Trophoblast cell (in vitro differentiated cells and primary cell): ENCODE results near the gene RANGRF.

Experiments used
- DNase-seq, 2 donors: peaks; one replicate each; pipeline ENCODE4 v3.0.0-alpha.2; 2016
- H2AFZ ChIP-seq: 2 replicates; pipeline ENCODE4 v1.6.1; 2013; ENCODE audit warnings: low read length, moderate library complexity, mild to moderate bottlenecking; ENCODE audit not compliant: insufficient read depth, poor library complexity
- H2AK5ac ChIP-seq: 2 replicates; pipeline ENCODE4 v1.6.1; 2013; ENCODE audit warnings: mild to moderate bottlenecking, low read length
- H2BK120ac ChIP-seq: 2 replicates; pipeline ENCODE4 v1.6.1; 2013; ENCODE audit warnings: low read length, mild to moderate bottlenecking, moderate library complexity; ENCODE audit not compliant: insufficient read depth, poor library complexity
- H2BK12ac ChIP-seq: 2 replicates; pipeline ENCODE4 v1.6.1; 2013; ENCODE audit warnings: mild to moderate bottlenecking, low read length, moderate library complexity
- H2BK5ac ChIP-seq: 2 replicates; pipeline ENCODE4 v1.6.1; 2013; ENCODE audit warnings: low read length, low read depth, moderate library complexity, mild to moderate bottlenecking; ENCODE audit not compliant: poor library complexity
- H3K14ac ChIP-seq: 2 replicates; pipeline ENCODE4 v1.6.1; 2013; ENCODE audit warnings: mild to moderate bottlenecking, low read length
- H3K18ac ChIP-seq: 2 replicates; pipeline ENCODE4 v1.6.1; 2013; ENCODE audit warnings: mild to moderate bottlenecking, low read length
- H3K23ac ChIP-seq: 2 replicates; pipeline ENCODE4 v1.6.1; 2013; ENCODE audit warnings: low read length
- H3K27ac ChIP-seq: 2 replicates; pipeline ENCODE4 v1.5.1; 2013; ENCODE audit warnings: low read depth, mild to moderate bottlenecking, inconsistent platforms, low read length, moderate library complexity
- H3K27me3 ChIP-seq: 2 replicates; pipeline ENCODE4 v1.6.1; 2013; ENCODE audit warnings: inconsistent platforms, mild to moderate bottlenecking, low read length, moderate library complexity; ENCODE audit not compliant: insufficient read depth
- H3K36me3 ChIP-seq, 2 experiments: 1 replicate in 1 of 2; 2 replicates in 1 of 2; pipeline ENCODE4 v1.6.1; 2013; ENCODE audit warnings: low read length in 2 of 2, mild to moderate bottlenecking in 2 of 2, moderate library complexity in 1 of 2; ENCODE audit not compliant: insufficient read depth in 2 of 2, control insufficient read depth in 1 of 2
- H3K4ac ChIP-seq: 2 replicates; pipeline ENCODE4 v1.6.1; 2013; ENCODE audit warnings: low read depth, mild to moderate bottlenecking, low read length, moderate library complexity
- H3K4me1 ChIP-seq, 2 experiments: 1 replicate in 1 of 2; 2 replicates in 1 of 2; pipeline ENCODE4 v1.6.1; 2013; ENCODE audit warnings: low read length in 2 of 2, mild to moderate bottlenecking in 2 of 2, moderate library complexity in 1 of 2; ENCODE audit not compliant: insufficient read depth in 2 of 2, control insufficient read depth in 1 of 2
- H3K4me2 ChIP-seq: 2 replicates; pipeline ENCODE4 v1.6.1; 2013; ENCODE audit warnings: inconsistent platforms, mild to moderate bottlenecking, low read length, moderate library complexity
- H3K4me3 ChIP-seq: 2 replicates; pipeline ENCODE4 v1.5.1; 2013; ENCODE audit warnings: mild to moderate bottlenecking, low read depth, low read length, inconsistent platforms
- H3K79me1 ChIP-seq: one replicate; pipeline ENCODE4 v1.6.1; 2013; ENCODE audit warnings: low read length
- H3K79me2 ChIP-seq: 2 replicates; pipeline ENCODE4 v1.6.1; 2013; ENCODE audit warnings: low read length, mild to moderate bottlenecking; ENCODE audit not compliant: control insufficient read depth, insufficient read depth, poor library complexity
- H3K9ac ChIP-seq: 2 replicates; pipeline ENCODE4 v1.6.1; 2013; ENCODE audit warnings: mild to moderate bottlenecking, low read length
- H3K9me3 ChIP-seq: 2 replicates; pipeline ENCODE4 v1.6.1; 2013; ENCODE audit warnings: low read depth, mild to moderate bottlenecking, control low read depth, inconsistent platforms, low read length; ENCODE audit not compliant: insufficient read depth
- H4K12ac ChIP-seq: 2 replicates; pipeline ENCODE4 v1.6.1; 2013; ENCODE audit warnings: low read depth, mild to moderate bottlenecking, low read length, moderate library complexity
- H4K8ac ChIP-seq: 2 replicates; pipeline ENCODE4 v1.6.1; 2013; ENCODE audit warnings: low read depth, mild to moderate bottlenecking, low read length, moderate library complexity
- H4K91ac ChIP-seq: one replicate; pipeline ENCODE4 v1.6.1; 2013; ENCODE audit warnings: low read depth, mild to moderate bottlenecking, low read length, moderate library complexity
- WGBS: extraction: QIAGEN DNeasy Blood & Tissue Kit; methylation state at CpG from one replicate; pipeline ENCODE4 v1.1.7; 2013; ENCODE audit warnings: missing lambda C conversion rate; ENCODE audit not compliant: insufficient read length, insufficient coverage; ENCODE audit errors: extremely low coverage; 5-methylcytosine and 5-hydroxymethylcytosine counted together

RANGRF gene

GRCh38 chr17:8324132-8324531 lies 35.7 kb downstream of the RANGRF start:
- no CpG with 5 or more reads among the region's 5 CpGs for WGBS
- no peak overlapping the region for H2BK5ac ChIP-seq
- no peak overlapping the region for H2BK12ac ChIP-seq
- no peak overlapping the region for H2AFZ ChIP-seq
- no peak overlapping the region for H3K4ac ChIP-seq
- no peak overlapping the region for H2BK120ac ChIP-seq
- H3K9ac ChIP-seq = no peak overlapping the region
- H4K12ac ChIP-seq = no peak overlapping the region
- H3K18ac ChIP-seq = no peak overlapping the region
- no peaks in the 10 kb centered on the region for H3K36me3 ChIP-seq
- peaks cover 6% of the 10 kb centered on the region for H3K79me1 ChIP-seq
- H3K4me2 ChIP-seq = no peak overlapping the region
- no peak overlapping the region for H4K91ac ChIP-seq
- H3K23ac ChIP-seq = no peak overlapping the region
- H2AK5ac ChIP-seq = no peak overlapping the region
- no peak overlapping the region for H3K27ac ChIP-seq
- H4K8ac ChIP-seq = no peak overlapping the region
- no peak for DNase-seq
- H3K4me3 ChIP-seq = no peak overlapping the region
- peaks cover 7 to 8% of the 10 kb centered on the region in 2 experiments for H3K4me1 ChIP-seq
- H3K79me2 ChIP-seq = peaks cover 1% of the 10 kb centered on the region
- no peak overlapping the region for H3K14ac ChIP-seq
- H3K9me3 ChIP-seq = no peaks in the 10 kb centered on the region
- peaks cover 5% of the 10 kb centered on the region for H3K27me3 ChIP-seq

GRCh38 chr17:8324923-8325322 lies 36.5 kb downstream of the RANGRF start:
- DNase-seq = no peak
- Histone ChIP-seq H2BK12ac (no peak overlapping the region), H3K4me2 (no peak overlapping the region), H3K23ac (no peak overlapping the region), H3K79me1 (peaks cover 6% of the 10 kb centered on the region), H2AFZ (no peak overlapping the region), H3K4me1 (peaks cover 7 to 8% of the 10 kb centered on the region in 2 experiments), H3K9me3 (no peaks in the 10 kb centered on the region), H2AK5ac (no peak overlapping the region), H4K91ac (no peak overlapping the region), H3K27me3 (peaks cover 5% of the 10 kb centered on the region), H3K4me3 (no peak overlapping the region), H3K36me3 (no peaks in the 10 kb centered on the region), H2BK5ac (no peak overlapping the region), H4K8ac (no peak overlapping the region), H3K18ac (no peak overlapping the region), H3K4ac (no peak overlapping the region), H3K27ac (no peak overlapping the region), H2BK120ac (no peak overlapping the region), H3K79me2 (peaks cover 1% of the 10 kb centered on the region), H3K9ac (no peak overlapping the region), H4K12ac (no peak overlapping the region), H3K14ac (no peak overlapping the region)
- no CpG with 5 or more reads among the region's 5 CpGs for WGBS

GRCh38 chr17:8326511-8327302 lies 38.2 kb downstream of the RANGRF start:
- peak overlapping the region; percentile 92 for H2AFZ ChIP-seq

GRCh38 chr17:8327303-8327649 lies 38.8 kb downstream of the RANGRF start:
- H2BK120ac ChIP-seq = no peak overlapping the region
- peaks cover 8 to 9% of the 10 kb centered on the region in 2 experiments for H3K4me1 ChIP-seq
- no peak for DNase-seq
- no peak overlapping the region for H2AK5ac ChIP-seq
- no peak overlapping the region for H3K9ac ChIP-seq
- H3K9me3 ChIP-seq = no peaks in the 10 kb centered on the region
- peaks cover 6% of the 10 kb centered on the region for H3K79me1 ChIP-seq
- peak overlapping the region; percentile 67 for H4K12ac ChIP-seq
- H3K27ac ChIP-seq = no peak overlapping the region
- H2AFZ ChIP-seq = peak overlapping the region; percentile 92
- H3K27me3 ChIP-seq = peaks cover 5% of the 10 kb centered on the region
- H2BK12ac ChIP-seq = peak overlapping the region; percentile 15
- H3K23ac ChIP-seq = no peak overlapping the region
- peak overlapping the region; percentile 84 for H3K4me2 ChIP-seq
- H3K4me3 ChIP-seq = peak overlapping the region; percentile 47
- H2BK5ac ChIP-seq = no peak overlapping the region
- H3K79me2 ChIP-seq = peaks cover 1% of the 10 kb centered on the region
- no peak overlapping the region for H3K14ac ChIP-seq
- H3K4ac ChIP-seq = no peak overlapping the region
- H4K91ac ChIP-seq = no peak overlapping the region
- no peak overlapping the region for H3K18ac ChIP-seq
- H3K36me3 ChIP-seq = no peaks in the 10 kb centered on the region
- H4K8ac ChIP-seq = peak overlapping the region; percentile 90
- WGBS = no CpG with 5 or more reads among the region's 25 CpGs

More at GRCh38 chr17:8326511-8327302, 38.2 kb downstream of the RANGRF start:
- peaks cover 7 to 8% of the 10 kb centered on the region in 2 experiments for H3K4me1 ChIP-seq
- no peaks in the 10 kb centered on the region for H3K9me3 ChIP-seq
- H3K79me2 ChIP-seq = peaks cover 1% of the 10 kb centered on the region
- no peak overlapping the region for H3K18ac ChIP-seq
- DNase-seq = no peak
- peaks cover 5% of the 10 kb centered on the region for H3K27me3 ChIP-seq
- peak overlapping the region; percentile 67 for H4K12ac ChIP-seq
- peak overlapping the region; percentile 15 for H2BK12ac ChIP-seq
- H2BK5ac ChIP-seq = no peak overlapping the region
- no peak overlapping the region for H2AK5ac ChIP-seq
- WGBS = no CpG with 5 or more reads among the region's 48 CpGs
- no peaks in the 10 kb centered on the region for H3K36me3 ChIP-seq
- peak overlapping the region; percentile 63 for H4K91ac ChIP-seq
- H3K79me1 ChIP-seq = peaks cover 6% of the 10 kb centered on the region
- no peak overlapping the region for H3K23ac ChIP-seq
- peak overlapping the region; percentile 10 for H2BK120ac ChIP-seq
- no peak overlapping the region for H3K27ac ChIP-seq
- peak overlapping the region; percentile 2 for H3K14ac ChIP-seq
- H4K8ac ChIP-seq = peak overlapping the region; percentile 90
- no peak overlapping the region for H3K4ac ChIP-seq
- H3K9ac ChIP-seq = no peak overlapping the region
- peak overlapping the region; percentile 84 for H3K4me2 ChIP-seq
- H3K4me3 ChIP-seq = peak overlapping the region; percentile 47
